ENCODE data around the gene SLC10A7.

- no peak for TF ChIP-seq POLR2A (IDR thresholded peaks at IDR 0.05; ENCODE audit: low read depth, low read length)
- TF ChIP-seq POLR2AphosphoS5 (IDR thresholded peaks at IDR 0.05; ENCODE audit: low read depth, low read length), result no peak
- no peak for TF ChIP-seq TAF1 (IDR thresholded peaks at IDR 0.05; ENCODE audit: borderline replicate concordance, low read depth, low read length)
These were observed 192.6 kb downstream of the SLC10A7 start for GRCh38 chr4:146329050-146329716.

Measured in GM12892 (cell line).